Epithelial cell of esophagus (primary cell): Measurements from ENCODE around the gene CADPS.

Experiments used
- DNase-seq: peaks from one replicate; pipeline ENCODE4 v3.0.0; 2010; ENCODE audit warnings: low read depth
- H3K4me3 ChIP-seq: 2 replicates; pipeline ENCODE4 v1.5.1; 2011; ENCODE audit warnings: mild to moderate bottlenecking, low read length, control low read depth
- TF ChIP-seq, protein P1 (sequence below): IDR thresholded peaks from 2 replicates; pipeline ENCODE4 v1.5.1; 2011; ENCODE audit warnings: low read depth, mild to moderate bottlenecking, low read length, control low read depth, inconsistent platforms; ENCODE audit not compliant: insufficient read depth; ENCODE audit errors: missing control alignments

Gene CADPS

GRCh38 chr3:62761311-62761710 is 113.9 kb downstream of the CADPS start:
- no peak overlapping the region for H3K4me3 ChIP-seq
- DNase-seq = no peak
- TF ChIP-seq, protein P1, sequence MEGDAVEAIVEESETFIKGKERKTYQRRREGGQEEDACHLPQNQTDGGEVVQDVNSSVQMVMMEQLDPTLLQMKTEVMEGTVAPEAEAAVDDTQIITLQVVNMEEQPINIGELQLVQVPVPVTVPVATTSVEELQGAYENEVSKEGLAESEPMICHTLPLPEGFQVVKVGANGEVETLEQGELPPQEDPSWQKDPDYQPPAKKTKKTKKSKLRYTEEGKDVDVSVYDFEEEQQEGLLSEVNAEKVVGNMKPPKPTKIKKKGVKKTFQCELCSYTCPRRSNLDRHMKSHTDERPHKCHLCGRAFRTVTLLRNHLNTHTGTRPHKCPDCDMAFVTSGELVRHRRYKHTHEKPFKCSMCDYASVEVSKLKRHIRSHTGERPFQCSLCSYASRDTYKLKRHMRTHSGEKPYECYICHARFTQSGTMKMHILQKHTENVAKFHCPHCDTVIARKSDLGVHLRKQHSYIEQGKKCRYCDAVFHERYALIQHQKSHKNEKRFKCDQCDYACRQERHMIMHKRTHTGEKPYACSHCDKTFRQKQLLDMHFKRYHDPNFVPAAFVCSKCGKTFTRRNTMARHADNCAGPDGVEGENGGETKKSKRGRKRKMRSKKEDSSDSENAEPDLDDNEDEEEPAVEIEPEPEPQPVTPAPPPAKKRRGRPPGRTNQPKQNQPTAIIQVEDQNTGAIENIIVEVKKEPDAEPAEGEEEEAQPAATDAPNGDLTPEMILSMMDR = no peak

- H3K4me3 ChIP-seq = no peak overlapping the region
- TF ChIP-seq, protein P1 = no peak
- DNase-seq = no peak
Observed at GRCh38 chr3:62758296-62759066, 116.7 kb downstream of the CADPS start.

DNA sequence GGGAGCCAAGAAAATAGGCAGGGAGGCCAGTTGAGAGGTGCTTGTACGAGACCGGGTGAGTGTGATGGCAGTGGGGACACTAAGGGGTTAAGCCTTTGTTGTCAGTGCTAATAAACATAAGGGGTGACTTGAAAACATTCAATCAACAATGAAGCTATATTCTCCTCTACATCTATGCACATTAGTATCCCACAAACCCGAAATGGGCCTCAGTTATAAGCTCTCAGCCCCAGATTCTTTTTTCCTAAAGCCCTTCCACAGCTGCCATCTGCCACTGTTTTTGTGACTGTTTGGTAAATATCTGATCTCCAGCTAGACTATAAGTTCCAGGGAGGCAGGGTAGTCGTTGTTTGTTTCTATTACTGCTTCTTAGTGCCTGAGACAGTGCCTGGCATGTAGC is 118.2 kb downstream of the CADPS start:
- DNase-seq = no peak
- H3K4me3 ChIP-seq = no peak overlapping the region
- TF ChIP-seq, protein P1 = no peak

GRCh38 chr3:62755285-62755684 is 119.9 kb downstream of the CADPS start:
- TF ChIP-seq, protein P1 = no peak
- no peak overlapping the region for H3K4me3 ChIP-seq
- DNase-seq = peak; percentile 94

DNA sequence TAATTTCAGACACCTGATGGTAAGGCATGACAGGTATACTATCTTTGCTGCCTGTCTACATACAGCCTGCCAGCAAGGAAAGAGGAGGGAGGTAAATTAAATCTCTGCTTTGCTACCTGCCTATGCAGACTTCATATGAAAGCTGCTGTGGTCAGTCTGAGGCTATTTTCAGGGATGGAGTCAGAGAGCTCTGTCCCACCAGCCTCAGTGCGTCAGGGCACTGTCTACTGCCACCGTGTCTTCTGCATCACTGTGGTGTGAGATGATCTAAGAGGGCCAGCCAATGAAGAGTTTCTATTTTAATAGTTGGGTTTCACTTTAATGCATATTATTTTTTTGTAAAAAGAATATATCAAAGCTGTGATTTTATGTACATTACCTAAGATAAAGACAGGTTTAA is 125.6 kb downstream of the CADPS start:
- no peak overlapping the region for H3K4me3 ChIP-seq
- TF ChIP-seq, protein P1 = no peak
- no peak for DNase-seq

DNA sequence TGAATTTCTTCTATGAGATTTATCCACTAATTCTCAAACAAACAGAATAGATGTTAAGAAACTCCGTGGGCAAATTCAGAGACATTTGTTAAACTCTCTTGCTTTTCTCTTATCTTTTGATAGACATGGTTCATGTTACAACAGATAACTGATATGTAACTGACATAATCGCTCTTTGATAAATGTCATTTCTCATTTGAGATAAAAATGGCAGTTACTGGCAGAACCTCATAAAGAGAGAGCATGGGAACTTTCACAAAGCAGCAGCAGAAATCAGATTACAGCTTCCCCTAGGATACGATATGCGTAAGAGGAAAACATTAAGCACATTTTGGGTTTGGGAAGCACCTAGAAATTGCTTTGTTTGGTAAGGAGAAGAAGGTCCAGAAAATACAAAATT is 126.1 kb downstream of the CADPS start:
- H3K4me3 ChIP-seq = no peak overlapping the region
- DNase-seq = no peak
- TF ChIP-seq, protein P1 = no peak

DNA sequence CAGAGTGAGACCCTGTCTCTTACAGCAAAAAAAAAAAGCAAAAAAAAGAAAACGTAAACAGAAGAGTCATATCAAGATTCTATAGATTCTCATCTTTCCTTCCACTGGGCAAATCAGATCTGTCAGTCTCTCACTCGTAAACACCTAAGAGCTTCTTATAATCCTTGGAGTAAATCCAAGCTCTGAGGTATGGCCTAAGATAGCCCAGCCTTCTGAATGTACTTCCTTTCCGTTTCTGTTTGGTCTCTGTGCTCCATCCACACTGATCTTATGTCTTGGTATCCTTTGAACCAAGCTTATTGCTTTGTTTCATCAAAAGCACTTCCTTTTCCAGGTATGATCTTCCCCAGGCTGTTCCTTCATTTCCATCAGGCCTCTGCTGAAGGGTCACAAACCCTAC is 137.8 kb downstream of the CADPS start:
- TF ChIP-seq, protein P1 = no peak
- H3K4me3 ChIP-seq = no peak overlapping the region
- DNase-seq = no peak
